RWPE2 (cell line): ENCODE results near the gene FAM210A.

Source experiments
- ATAC-seq: fragments of 200-7000 bp; cut with Tn5 transposase; 3 replicates; pipeline ENCODE4 v1.9.1; 2021; ENCODE audit warnings: low read depth
- DNase-seq: peaks from one replicate; pipeline ENCODE4 v3.0.0-alpha.2; 2020; ENCODE audit warnings: low spot score
- H3K27ac ChIP-seq: fragments of 450-650 bp; 2 replicates; pipeline ENCODE4 v1.5.1; 2017; ENCODE audit warnings: mild to moderate bottlenecking; ENCODE audit not compliant: poor library complexity, severe bottlenecking
- H3K27me3 ChIP-seq: fragments of 250-450 bp; sonication (Bioruptor Pico); 2 replicates; pipeline ENCODE4 v1.5.1; 2021; ENCODE audit warnings: mild to moderate bottlenecking, moderate library complexity; ENCODE audit not compliant: insufficient read depth, poor library complexity, severe bottlenecking
- H3K36me3 ChIP-seq: fragments of 250-450 bp; sonication (Bioruptor Pico); 2 replicates; pipeline ENCODE4 v1.5.1; 2020; ENCODE audit warnings: low read depth, mild to moderate bottlenecking, moderate library complexity
- H3K4me1 ChIP-seq: fragments of 250-450 bp; sonication (Bioruptor Pico); 2 replicates; pipeline ENCODE4 v1.5.1; 2021; ENCODE audit warnings: mild to moderate bottlenecking, moderate library complexity; ENCODE audit not compliant: insufficient read depth, poor library complexity, severe bottlenecking
- H3K4me3 ChIP-seq: fragments of 250-450 bp; sonication (Bioruptor Pico); 2 replicates; pipeline ENCODE4 v1.5.1; 2021; ENCODE audit warnings: mild to moderate bottlenecking, moderate library complexity; ENCODE audit not compliant: severe bottlenecking
- H3K9me3 ChIP-seq: fragments of 250-450 bp; sonication (Bioruptor Pico); 2 replicates; pipeline ENCODE4 v1.5.1; 2021; ENCODE audit warnings: mild to moderate bottlenecking, moderate library complexity; ENCODE audit not compliant: severe bottlenecking
- TF ChIP-seq, protein P1 (sequence below): fragments of 450-650 bp; IDR thresholded peaks from one replicate; pipeline ENCODE4 v1.5.1; 2017; ENCODE audit warnings: mild to moderate bottlenecking, moderate library complexity; ENCODE audit not compliant: poor library complexity, severe bottlenecking

The FAM210A gene

GRCh38 chr18:13613591-13614501, 112.5 kb downstream of the FAM210A start:
- Histone ChIP-seq H3K36me3 (no peaks in the 10 kb centered on the region), H3K4me1 (no peaks in the 10 kb centered on the region), H3K27me3 (peaks cover 24% of the 10 kb centered on the region), H3K4me3 (no peak overlapping the region), H3K9me3 (no peaks in the 10 kb centered on the region), H3K27ac (no peak overlapping the region)
- DNase-seq (no peak), ATAC-seq (no peak)
- TF ChIP-seq, protein P1, sequence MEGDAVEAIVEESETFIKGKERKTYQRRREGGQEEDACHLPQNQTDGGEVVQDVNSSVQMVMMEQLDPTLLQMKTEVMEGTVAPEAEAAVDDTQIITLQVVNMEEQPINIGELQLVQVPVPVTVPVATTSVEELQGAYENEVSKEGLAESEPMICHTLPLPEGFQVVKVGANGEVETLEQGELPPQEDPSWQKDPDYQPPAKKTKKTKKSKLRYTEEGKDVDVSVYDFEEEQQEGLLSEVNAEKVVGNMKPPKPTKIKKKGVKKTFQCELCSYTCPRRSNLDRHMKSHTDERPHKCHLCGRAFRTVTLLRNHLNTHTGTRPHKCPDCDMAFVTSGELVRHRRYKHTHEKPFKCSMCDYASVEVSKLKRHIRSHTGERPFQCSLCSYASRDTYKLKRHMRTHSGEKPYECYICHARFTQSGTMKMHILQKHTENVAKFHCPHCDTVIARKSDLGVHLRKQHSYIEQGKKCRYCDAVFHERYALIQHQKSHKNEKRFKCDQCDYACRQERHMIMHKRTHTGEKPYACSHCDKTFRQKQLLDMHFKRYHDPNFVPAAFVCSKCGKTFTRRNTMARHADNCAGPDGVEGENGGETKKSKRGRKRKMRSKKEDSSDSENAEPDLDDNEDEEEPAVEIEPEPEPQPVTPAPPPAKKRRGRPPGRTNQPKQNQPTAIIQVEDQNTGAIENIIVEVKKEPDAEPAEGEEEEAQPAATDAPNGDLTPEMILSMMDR: no peak
